ENCODE measurements around the gene MAL.
"Not testable (repeated sequence)": the region's sequence is repeated elsewhere in the genome, so short reads cannot be mapped to it uniquely, and the experiment has no call there.

GRCh38 chr2:95098273-95098672, 72.8 kb downstream of the MAL start:
- TF ChIP-seq CTCF, MAX (IDR thresholded peaks at IDR 0.05; ENCODE audit: low read depth, low read length): not testable (repeated sequence)
